Putamen (tissue), 1 donor: ENCODE measurements around the gene RPGRIP1L.

ENCODE experiments used
- DNase-seq: peaks from one replicate; pipeline ENCODE4 v3.0.0-alpha.2; 2016; ENCODE audit warnings: low spot score

The RPGRIP1L gene

DNA sequence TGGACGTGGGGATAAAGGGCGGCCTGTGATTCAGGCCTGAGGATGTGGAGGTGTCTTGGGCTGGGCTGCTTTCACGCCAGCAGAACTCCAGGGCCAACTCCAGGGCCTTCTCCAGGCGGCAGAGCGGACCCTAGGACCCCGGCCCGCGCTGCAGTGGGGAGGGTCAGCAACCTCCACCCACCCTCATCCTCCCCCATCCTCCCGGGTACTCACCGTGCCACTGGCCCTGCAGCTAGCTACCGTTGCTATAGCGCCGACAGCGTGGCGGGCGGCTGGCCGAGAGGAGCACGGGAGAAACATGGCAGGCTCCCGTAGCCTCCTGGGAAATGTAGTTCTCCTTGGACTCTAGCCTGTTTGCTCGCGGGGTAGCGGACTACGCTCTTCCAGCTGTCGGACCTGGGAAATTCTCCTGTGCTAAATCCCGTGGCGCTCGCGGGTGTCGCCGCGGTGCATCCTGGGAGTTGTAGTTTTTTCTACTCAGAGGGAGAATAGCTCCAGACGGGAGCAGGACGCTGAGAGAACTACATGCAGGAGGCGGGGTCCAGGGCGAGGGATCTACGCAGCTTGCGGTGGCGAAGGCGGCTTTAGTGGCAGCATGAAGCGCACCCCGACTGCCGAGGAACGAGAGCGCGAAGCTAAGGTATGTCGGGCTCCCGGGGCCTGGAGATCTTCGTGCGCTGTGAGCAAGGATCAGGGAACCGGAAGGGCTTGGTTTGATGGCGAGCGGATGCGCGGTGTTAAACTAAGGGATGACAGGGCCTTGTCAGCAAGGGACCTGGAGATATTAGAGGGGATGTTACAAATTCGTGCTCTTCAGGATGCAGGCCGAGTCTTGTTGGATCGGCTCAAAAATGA is at the start of gene RPGRIP1L, which contains the start of gene FTO:
TSS of gene RPGRIP1L (minus strand) at position 270 of the 855 bp plus-strand sequence. CDS start 3,136 bp downstream, outside the sequence.
TSS of gene FTO (plus strand) at position 567 of the 855 bp plus-strand sequence.
- DNase-seq, result peak; percentile 99

GRCh38 chr16:53753431-53753830 is 49.8 kb upstream of the RPGRIP1L start:
- DNase-seq, result no peak

DNA sequence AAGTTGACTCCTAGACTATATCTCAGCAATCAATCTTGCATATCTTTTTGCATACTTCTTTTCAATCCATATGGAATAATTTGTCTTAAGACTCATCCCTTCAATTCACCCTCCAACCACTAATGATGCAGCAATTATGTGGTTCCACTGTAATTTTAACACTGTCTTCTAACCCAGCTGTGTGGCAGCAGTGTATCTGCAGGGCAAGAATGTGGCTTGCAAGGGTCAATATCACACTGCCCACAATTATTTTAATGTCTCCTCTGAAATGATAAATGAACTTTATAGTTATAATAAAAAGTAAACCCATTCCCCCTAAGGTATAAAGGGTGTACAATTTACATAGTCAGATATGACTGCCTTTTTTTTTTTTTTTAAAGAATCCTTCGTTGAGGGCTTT is 48.9 kb upstream of the RPGRIP1L start:
- no peak for DNase-seq

DNA sequence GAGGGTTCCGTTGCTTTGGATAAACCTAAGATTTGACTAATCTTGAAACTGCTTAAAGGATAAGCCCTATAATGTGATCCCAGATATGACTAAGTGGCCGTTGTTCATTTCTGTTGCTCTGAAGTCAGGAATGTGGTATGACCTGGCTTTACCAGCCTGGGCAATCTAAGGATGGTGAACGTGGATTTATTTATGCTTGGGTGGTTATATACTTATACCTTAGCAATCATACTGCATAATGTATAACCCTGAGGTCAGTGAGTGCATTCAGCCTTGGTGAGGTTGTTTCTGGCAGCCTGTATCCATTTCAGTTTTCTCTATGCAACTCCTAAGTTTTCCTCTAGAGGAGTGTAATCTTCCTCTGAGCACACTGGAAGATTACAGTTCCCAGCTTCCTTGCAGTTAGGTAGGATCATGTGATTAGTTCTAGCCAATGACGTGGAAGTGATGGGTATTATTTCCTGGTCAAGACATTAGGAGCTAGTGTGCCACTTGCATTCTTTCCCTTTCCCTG is 42.2 kb upstream of the RPGRIP1L start:
- no peak for DNase-seq

- DNase-seq, result no peak
These were observed 41.4 kb upstream of the RPGRIP1L start for GRCh38 chr16:53745086-53745485.

GRCh38 chr16:53744449-53744848 is 40.8 kb upstream of the RPGRIP1L start:
- DNase-seq, result peak; percentile 69

- no peak for DNase-seq
These were observed 39.5 kb upstream of the RPGRIP1L start for GRCh38 chr16:53743149-53743566.

DNA sequence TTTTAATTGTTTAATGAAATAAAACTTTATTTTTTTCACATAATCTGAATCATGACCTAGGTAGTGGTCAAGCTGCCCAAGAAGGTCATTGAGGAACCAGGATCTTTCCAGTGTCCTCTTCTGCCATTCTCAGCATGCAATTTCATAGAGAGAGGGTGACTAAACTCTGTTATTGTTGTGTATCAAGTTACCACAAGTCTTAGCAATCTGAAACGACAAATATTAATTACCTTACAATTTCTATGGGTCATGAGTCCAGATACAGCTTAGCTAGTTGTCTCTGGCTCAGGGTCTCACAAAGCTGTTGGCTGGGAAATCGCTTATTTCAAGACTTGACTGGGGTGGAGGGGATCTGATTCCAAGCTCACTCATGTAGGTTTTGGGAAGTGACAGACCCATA is 37.9 kb upstream of the RPGRIP1L start:
- DNase-seq, result no peak

GRCh38 chr16:53740933-53741531 is 37.4 kb upstream of the RPGRIP1L start:
- no peak for DNase-seq

- DNase-seq, result no peak
These were observed 36.8 kb upstream of the RPGRIP1L start for GRCh38 chr16:53740476-53740875.

DNA sequence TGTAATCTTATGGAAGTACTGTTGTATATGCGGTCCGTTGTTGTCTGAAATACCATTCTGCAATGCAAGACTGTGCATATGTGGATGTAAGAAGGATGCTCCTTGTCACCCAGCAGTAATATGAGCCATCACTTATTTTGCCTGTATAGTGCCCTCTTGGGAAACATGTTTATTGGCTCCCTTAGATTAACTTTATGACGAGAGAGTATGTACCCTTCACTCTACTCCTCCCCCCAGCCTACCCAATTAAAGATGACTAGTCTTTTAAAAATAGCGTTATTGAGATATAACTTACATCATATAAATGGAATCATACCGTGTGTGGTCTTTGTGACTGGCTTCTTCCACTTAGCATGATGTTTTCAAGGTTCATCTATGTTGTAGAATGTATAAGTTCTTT is 33.9 kb upstream of the RPGRIP1L start:
- no peak for DNase-seq

- DNase-seq, result no peak
These were observed 32.6 kb upstream of the RPGRIP1L start for GRCh38 chr16:53736297-53736696.

DNA sequence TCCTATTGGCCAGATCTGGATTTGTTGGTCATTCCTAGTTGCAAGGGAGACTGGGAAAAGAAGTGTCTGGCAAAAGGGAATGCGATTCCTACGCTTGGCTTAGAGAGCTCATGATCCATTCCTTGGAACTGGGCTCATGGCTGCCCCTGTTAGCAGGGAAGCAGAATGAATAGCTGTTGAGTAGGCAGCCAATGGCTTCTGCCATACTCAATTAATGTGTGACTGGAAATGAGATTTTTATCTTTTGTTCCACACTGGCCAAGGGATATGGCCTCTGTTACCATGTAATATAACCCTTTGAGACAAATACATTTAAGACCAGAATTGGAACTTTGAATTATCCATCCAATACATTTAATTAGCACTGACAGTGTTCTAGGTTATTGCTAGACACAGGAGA is 31.2 kb upstream of the RPGRIP1L start:
- no peak for DNase-seq

GRCh38 chr16:53732296-53732929 is 28.8 kb upstream of the RPGRIP1L start:
- no peak for DNase-seq

DNA sequence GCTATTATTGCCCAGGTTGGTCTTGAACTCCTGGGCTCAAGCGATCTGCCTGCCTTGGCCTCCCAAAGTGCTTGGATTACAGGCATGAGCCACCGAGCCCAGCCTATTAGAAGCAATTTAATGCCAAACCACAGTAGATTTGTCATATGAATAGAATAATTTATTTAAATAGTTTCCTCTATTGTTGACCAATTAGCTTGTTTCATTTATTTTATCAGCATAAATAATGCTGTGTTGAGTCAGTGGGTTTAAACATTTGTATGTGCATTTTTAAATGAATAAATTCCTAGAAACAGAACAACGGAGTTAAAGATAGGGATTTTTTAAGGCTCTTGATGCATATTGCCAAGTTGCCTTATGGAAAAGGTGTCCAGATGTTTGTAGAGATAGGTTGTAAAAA is 27.0 kb upstream of the RPGRIP1L start:
- DNase-seq, result no peak

- DNase-seq, result no peak
These were observed 23.0 kb upstream of the RPGRIP1L start for GRCh38 chr16:53726625-53727024.

DNA sequence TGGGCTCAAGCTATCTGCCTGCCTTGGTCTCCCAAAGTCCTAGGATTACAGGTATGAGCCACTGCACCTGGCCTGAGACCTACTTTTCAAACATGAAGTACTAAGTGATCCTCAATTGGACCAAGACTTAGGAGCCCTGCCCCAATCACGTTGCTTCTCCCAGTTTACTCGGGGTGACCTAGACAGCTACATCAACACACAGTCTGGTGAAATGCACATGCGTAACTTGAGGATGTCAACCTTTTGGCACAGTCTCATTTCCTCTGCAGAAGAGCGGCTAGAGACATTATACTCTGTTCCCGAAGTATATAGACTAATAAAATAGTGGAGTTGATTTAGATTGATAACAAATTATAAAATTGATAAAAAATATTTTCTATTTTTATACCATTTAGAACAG is 17.4 kb upstream of the RPGRIP1L start:
- DNase-seq, result no peak

GRCh38 chr16:53717577-53717976 is 13.9 kb upstream of the RPGRIP1L start:
- no peak for DNase-seq

DNA sequence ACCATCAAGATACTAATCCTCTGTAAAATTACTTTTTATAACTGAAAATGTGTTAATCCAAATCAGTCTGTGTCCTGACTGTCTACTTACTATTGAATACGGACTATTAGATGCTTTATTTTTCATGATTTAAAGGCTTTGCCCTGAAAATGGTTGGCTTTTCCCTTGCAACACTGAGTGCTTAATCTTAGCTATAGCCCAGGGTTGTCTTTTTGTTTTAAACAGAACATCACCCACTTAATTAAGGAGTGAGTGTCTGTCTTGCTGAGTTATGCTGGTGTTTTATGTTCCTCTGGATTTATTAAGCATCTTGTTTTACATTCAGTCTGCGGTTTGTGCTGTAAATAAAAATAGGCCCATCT is 11.3 kb upstream of the RPGRIP1L start:
- DNase-seq, result no peak

DNA sequence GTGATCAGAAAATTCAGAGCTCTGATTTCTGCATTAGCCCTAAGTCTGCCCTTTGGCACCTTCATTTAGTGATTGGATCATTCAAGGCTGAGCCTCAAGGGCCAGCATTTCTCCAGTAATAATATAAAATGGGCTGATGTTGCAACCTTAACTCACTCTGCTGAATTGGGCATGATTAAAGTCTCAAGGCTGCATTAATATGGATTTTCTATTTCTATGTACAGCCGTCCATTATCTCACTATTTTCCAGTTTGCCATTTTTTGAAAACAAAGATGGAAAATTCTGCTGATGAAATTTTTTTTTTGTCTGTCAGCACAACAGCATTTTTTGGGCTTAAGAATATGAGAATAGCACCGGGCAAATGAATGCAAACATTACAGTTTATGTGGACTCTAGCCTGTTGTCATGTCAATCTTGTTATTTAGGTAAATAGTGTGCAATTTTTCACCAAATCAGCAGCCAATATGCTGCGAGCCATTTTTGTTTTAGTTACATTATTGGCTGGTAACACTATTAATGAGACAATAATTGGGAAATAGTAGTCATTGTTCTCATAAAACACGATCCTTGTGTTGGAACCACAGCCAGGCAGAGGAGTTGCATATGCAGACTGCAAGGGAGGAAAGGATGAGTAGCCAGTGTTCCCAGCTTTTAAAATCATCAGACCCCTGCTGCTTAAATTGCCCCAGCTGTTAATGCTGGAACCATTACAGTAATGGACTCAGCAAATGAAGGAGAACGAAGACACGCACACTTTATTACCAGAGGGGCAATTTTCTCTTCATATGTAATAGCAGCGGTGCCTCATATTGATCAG is 10.8 kb upstream of the RPGRIP1L start:
- no peak for DNase-seq

GRCh38 chr16:53713403-53714204 is 9.9 kb upstream of the RPGRIP1L start:
- no peak for DNase-seq
